Endometrial microvascular endothelial cells (primary cell): ENCODE data around the gene ZNF616. TPM values are rescaled to one million over a fixed set of nuclear protein-coding genes. Genes with fewer than 3 reads are reported as not detected.

Experiments
- in situ Hi-C: cut with HindIII; loops from 2 replicates; pipeline ENCODE4 v1.10.0; 2017; ENCODE audit warnings: low sequenced_read_pairs, low pct_unique_long_range_greater_than_20kb; ENCODE audit errors: inconsistent ontology term
- total RNA-seq: library from RNA; depleted of rRNA; stranded (reverse); fragments of >200 nt; gene quantifications from one replicate; pipeline ENCODE4 v1.2.3, GENCODE V29; 2015; ENCODE audit errors: inconsistent ontology term

The ZNF616 gene
- total RNA-seq: 4.2 TPM

DNA sequence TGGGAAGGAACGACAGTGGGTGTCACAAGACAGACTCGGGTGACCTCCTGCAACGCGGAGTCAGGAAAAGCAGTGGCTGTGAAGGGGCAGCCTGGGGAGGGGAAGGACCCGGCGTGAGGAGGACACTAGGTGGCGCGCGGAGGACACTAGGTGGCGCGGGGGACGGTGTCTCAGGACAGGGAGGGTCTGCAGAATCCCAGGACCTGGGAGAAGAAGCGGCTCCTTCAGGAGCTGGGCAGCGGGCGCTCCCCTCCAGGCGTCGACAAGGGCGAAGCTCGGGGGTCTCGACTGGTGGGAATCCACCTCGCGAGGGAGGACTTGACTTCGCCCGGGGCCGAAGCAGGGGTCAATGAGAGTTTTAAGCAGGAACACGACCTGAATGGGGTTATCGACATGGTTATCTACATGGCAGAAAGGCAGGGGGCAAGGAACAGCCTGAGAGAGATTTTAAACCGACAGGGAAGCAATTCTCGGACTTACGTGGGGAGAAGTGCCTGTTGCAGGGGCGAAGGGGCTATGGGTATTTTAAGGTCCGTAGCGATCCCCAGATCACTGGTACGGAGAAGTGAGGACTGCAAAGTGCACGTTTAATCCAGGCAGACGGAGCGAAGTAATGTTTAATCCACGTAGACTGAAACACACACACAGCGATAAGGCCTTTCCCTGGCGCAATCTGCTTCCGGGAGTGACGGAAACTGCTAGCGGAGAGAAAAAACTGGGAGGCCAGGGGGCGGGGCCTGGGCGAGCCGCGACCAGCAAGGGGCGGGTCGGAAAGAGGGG, at the start of gene ZNF616:
TSS of gene ZNF616 (minus strand) at position 687 of the 780 bp plus-strand sequence. CDS start 9,426 bp downstream, outside the sequence.
- in situ Hi-C loops: no loop called here

DNA sequence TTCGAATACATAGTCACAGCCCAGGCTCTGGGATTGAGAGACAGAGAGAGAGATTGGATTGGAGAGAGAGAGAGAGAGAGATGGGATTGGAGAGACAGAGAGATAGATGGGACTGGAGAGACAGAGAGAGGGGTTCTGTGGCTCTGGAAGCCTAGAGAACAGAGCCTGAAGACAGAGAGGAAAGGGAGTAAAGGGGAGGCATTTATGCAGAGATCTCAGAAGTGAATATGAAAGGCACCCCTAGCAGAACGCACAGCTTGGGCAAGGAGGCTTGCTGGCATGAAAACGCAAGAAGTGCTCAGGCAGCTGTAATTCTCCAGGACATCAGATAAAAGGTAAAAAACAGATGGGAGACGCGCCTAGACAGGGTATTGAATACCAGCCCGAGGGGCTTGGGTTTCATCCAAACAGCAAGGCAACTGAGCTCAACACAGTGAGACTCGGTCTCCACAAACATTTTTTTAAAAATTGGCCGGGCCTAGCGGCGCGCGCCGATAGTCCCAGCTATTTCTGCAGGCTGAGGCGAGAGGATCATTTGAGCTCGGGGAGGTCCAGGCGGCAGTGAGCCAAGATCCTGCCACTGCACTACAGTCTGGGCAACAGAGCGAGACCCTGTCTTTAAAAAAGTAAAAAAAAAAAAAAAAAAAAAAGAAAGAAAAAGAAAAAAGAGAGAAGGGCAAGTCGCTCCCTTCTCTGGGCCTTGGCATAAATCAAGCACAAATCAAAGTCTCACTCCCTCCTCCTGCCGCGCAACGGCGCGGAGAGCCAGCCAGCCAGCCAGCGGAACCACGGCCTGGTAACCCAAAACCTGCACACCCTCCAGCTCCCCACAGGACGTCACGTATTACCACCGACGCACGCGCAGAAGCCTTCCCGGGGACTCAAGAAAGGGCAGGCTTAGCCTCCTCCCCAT, 49.3 kb upstream of the ZNF616 start:
- in situ Hi-C loops: no loop called here

DNA sequence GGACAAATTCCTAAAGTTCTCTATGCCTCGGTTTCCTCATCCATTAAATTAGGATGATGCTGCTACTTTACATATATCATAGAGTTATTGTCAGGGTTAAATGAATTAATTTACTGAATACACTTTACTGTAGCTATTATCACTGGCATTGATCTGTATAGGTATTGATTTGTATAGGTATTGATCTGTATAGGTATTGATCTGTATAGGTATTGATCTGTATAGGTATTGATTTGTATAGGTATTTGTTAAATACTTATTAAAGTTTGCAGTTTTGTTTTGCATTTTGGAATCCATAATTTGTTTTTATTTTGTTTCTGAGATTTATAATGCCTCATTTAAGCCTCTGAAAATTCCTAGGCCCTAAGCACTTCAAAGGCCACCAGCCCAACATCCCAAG, 47.7 kb upstream of the ZNF616 start:
- in situ Hi-C loops: no loop called here

DNA sequence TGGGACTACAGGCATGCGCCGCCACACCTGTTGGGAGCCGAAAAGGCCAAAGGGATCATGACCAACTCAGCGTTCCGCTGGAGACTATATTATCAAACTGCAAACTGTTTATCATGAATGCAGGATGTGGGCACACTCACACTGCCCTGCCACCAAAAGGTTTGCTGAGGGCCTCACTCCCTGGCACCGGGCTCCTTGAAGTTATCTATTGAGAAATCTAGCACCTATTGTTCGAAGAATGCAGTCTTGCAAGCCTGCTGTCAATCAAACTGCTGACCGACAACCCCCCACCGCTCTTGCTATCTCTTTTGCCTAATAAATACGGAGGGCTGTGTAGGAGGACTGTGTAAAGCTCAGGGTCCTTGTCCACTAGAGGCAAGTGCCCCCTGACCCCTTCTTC, 36.8 kb upstream of the ZNF616 start:
- in situ Hi-C loops: no loop called here

DNA sequence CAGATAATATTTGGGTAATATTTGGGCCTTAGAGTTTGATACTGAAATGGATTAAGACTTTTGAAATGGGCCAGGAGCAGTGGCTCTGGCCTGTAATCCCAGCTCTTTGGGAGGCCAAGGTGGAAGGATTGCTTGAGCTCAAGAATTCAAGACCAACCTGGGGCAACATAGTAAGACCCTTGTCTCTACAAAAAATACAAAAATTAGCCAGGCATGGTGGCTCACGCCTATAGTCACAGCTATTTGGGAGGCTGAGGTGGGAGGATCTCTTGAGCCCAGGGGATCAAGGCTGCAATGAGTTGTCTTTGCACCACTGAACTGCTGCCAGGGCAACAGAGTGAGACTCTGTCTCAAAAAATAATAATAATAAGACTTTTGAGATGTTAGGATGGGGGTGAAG, 32.6 kb upstream of the ZNF616 start:
- in situ Hi-C loops: no loop called here

DNA sequence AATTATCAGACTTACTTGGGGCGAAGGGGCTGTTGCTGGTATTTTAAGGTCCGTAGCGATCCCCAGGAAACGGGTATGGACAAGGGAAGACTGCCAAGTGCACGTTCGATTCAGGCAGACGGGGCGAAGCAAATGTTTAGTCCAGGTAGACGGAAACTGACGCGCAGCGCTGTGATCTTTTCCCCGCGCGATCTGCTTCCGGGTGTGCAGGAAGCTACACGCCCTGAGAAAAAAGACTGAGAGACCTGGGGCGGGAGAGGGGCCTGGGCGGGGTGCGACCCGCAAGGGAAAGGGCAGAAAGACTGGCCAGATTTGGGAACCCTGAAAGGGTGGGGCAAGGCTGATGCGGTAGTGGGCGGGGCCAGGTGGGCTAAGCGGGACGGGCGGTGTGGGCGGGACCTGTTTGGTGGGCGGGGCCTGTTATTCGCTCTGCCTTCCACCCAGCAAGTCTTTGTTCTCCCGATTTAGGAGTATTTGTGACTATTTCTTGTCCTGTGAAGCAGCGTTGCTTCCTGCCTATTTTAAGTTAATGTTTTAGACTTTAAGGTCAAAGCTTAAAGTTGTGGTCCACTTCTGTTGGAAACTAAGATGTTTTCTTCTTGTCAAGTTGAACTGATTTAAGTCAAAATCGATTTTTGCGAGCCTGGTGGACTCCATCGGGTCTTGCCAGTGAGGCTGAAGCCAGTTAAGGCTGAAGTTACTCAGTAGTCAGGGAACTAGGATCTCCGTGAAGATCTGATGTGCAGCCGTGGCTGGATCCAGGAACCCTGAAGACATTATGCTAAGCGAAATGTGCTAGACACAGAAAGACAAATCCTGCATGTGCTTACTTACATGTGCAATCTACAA, 31.8 kb upstream of the ZNF616 start, which contains the start of gene ZNF836:
TSS of gene ZNF836 (minus strand) at position 301 of the 849 bp plus-strand sequence. CDS start 3,549 bp downstream, outside the sequence.
- in situ Hi-C loops: no loop called here

DNA sequence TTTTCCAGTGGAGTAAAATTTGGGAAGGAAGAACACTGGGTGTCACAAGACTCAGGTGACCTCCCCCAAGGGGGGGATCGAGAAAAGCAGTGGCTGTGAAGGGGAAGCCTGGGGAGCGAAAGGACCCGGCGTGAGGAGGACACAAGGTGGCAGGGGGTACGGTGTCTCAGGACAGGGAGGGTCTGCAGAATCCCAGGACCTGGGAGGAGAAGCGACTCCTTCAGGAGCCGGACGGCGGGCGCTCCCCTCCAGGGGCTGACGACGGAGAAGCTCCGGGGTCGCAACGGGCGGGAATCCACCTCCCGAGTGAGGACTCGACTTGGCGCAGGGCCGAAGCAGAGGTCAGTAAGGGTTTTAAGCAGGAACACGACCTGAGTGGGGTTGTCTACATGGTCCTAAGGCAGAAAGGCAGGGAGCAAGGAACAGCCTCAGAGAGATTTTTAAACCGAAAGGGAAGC, 31.2 kb upstream of the ZNF616 start:
- in situ Hi-C loops: no loop called here

DNA sequence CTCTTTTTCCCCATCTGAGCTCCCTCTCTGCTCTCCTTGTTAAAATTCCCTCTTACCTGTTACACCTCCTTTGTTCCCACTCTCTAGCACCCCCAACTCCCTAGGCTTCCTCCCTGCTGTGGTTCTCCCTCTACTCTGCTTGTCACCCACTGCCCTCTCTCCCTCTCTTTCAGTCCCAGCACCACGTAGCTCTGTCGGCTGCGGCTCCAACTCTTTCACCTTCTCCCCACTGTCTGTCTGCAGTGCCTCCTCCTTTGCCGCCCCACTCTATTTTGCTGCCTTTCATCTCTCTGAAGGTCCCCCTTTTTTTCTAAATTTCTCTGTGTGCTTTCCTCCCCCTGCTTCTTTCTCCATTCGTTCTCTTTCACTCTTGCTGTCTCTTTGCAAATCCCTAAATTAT, 30.6 kb upstream of the ZNF616 start:
- in situ Hi-C loops: no loop called here

DNA sequence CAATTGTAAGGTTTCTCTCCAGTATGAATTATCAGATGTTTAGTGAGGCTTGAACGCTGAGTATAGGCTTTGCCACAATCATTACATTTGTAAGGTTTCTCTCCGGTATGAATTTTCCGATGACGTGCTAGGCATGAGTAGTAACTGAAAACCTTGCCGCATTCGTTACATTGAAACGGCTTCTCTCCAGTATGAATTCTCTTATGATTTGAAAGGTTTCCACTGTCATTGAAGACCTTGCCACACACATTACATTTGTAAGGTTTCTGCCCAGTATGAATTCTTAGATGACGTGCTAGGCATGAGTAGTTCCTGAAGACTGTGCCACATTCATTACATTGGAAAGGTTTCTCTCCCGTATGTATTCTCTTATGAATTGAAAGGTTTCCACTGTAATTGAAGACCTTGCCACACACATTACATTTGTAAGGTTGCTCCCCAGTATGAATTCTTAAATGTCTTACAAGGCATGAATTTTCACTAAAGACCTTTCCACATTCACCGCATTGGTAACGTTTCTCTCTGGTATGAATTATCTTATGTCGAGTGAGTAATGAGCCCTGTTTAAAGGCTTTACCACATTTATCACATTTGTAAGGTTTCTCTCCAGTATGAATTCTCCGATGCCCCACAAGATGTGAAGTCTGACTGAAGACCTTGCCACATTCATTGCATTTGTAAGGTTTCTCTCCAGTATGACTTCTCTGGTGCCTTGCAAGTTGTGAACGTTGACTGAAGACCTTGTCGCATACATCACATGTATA, 16.0 kb upstream of the ZNF616 start:
- in situ Hi-C loops: no loop called here

DNA sequence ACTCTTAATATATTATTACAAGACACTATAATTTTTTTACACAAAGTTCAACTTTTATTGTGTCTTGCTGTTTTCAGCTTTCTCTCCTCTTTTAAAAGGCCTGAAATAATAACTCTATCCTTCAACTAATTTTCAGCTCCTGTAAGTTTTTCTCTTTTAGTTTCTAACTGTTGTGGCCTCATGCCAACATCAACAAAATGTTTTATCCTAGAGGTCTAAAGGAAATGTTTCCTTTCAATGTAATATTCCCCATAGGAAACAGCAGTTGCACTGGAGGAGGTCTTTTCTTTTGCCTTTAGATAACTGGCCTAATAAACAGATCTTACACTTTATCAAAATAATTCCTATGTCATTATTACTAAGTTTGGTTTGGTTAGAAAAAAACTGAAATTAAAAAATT, 8.5 kb upstream of the ZNF616 start:
- in situ Hi-C loops: no loop called here

DNA sequence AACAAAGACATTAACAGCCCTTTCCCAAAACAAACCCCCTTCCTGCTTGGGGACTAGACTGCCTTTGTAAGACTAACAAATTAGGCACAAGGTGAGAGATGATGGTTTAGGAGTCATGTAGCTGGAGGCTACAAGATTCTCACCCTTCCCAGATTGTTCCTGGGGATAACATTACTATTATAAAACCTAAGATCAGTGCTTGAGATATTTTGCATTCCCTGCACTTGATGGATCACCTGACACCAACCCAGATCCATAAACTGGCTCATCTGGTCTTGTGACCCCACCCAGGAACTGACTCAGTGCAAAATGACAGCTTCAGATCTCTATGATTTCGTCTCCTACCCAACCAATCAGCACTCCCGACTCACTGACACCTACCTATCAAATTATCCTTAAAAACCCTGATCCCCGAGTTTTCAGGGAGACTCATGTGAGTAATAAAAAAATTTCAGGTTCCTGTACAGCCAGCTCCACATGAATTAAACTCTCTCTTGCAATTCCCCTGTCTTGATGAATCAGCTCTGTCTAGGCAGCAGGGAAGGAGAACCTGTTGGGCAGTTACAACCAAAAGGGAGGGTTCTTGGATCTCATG, 2.4 kb upstream of the ZNF616 start:
- in situ Hi-C loops: no loop called here

DNA sequence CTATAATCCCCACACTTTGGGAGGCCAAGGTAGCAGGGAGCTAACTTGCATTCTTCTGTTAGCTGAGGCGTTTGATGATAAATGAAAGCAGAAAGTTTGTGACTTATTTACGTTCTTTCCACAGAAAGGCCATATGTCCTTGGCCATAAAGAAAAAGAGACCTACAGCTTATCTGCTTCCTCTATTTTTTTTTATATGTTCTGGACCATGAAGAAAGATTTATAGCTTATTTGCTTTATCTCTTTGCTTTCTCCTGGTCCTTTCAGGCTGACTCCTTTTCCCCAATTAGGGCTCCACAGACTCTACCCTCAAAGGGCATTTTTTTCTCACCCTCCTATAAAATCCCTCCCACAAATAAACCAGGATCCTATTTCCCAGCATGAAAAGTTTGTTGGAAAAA, 1.5 kb upstream of the ZNF616 start:
- in situ Hi-C loops: no loop called here

DNA sequence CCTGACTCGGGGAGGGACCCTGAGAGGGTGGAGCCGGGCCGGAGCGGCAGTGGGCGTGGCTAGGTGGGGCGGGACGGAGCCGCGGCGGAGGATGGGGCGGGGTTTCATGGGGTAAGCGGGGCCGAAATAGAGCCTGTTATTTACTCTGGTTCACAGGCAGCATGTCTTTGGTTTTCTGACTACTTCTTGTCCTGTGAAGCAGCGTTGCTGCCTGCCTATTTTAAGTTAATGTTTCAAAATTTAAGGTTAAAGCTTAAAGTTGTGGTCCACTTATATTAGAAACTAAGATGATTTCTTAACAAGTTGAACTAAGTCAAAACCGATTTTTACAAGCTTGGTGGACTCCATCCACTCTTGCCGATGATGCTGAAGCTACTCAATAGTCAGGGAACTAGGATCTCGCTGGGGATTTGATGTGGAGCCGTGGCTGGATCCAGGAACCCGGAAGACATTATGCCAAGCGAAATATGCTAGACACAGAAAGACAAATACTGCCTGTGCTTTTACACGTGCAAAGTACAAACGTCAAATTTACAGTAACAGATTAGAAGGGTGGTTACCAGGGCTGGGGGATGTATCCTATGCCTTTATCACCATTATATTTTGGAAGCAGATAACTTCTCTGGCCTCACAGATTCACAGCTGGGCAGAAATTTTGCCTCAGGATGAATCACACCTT, 433 bp upstream of the ZNF616 start:
- in situ Hi-C loops: no loop called here

DNA sequence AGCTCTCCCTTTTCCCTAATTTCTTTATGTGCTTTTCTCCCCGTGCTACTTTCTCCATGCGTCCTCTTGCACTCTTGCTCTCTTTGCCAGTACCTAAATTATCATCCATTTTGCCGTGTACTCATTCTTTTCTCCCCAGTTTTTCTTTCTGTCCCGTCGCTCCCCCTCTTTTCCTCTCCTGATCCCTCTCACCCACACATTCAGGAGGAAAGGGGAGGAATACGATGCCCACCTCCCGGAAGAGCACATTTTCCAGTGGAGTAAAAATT, 821 bp downstream of the ZNF616 start:
- in situ Hi-C loops: no loop called here

DNA sequence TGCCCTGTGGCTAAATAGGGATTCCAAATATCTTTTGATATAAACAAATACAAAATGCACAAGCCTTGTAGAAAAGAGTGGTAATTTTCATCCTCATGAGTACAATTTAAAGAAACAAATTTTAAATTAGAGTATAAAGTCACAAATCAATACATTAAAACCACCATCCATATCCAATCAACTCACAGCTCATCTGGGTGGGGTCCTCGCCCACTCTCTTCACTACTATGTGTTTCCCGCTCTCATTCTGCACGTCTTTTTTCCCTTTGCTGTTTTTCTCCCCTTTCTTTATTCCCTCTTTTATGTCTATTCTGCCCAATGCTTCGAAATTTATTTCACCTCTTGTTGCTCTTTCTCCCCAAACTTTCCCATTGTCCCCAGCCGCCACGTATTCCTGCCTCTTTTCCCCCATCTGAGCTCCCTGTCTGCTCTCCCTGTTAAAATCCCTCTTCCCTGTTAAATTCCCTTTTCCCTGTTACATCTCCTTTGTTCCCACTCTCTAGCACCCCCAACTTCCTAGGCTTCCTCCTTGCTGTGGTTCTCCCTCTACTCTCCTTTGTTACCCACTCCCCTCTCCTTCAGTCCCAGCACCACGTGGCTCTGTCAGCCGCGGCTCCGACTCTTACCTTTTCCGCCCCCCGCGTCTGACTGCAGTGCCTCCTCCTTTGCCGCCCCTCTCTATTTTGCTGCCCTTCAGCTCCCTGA, 1.3 kb downstream of the ZNF616 start:
- in situ Hi-C loops: no loop called here

DNA sequence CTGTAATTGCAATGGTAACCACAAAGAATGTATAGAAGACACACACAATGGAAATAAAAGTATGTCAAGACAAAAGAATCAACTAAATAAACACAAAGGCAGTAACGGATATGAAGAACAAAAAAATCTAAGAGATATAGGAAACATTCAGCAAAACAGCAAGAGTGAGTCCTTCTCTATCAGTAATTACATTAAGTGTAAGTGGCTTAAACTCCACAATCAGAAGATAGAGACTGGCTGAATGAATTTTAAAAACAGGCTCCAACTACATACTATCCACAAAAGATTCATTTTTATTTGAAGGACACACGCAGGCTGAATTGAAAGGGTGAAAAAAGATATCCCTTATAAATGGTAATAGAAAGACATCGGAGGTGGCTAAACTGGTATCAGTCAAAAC, 19.5 kb downstream of the ZNF616 start:
- in situ Hi-C loops: no loop called here

DNA sequence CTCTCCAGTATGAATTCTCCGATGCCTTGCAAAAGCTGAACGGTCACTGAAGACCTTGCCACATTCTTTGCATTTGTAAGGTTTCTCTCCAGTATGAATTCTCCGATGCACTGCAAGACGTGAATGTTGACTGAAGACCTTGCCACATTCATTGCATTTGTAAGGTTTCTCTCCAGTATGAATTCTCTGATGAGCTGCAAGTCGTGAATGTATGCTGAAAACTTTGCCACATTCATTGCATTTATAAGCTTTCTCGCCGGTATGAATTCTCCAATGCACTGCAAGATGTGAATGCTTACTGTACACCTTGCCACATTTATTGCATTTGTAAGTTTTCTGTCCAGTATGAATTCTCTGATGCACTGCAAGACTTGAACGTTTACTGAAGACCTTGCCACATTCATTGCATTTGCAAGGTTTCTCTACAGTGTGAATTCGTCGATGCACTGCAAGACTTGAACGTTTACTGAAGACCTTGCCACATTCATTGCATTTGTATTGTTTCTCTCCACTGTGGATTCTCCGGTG, 24.1 kb downstream of the ZNF616 start:
- in situ Hi-C loops: no loop called here
